ENCODE data around the gene PSMA7.

Gene PSMA7

DNA sequence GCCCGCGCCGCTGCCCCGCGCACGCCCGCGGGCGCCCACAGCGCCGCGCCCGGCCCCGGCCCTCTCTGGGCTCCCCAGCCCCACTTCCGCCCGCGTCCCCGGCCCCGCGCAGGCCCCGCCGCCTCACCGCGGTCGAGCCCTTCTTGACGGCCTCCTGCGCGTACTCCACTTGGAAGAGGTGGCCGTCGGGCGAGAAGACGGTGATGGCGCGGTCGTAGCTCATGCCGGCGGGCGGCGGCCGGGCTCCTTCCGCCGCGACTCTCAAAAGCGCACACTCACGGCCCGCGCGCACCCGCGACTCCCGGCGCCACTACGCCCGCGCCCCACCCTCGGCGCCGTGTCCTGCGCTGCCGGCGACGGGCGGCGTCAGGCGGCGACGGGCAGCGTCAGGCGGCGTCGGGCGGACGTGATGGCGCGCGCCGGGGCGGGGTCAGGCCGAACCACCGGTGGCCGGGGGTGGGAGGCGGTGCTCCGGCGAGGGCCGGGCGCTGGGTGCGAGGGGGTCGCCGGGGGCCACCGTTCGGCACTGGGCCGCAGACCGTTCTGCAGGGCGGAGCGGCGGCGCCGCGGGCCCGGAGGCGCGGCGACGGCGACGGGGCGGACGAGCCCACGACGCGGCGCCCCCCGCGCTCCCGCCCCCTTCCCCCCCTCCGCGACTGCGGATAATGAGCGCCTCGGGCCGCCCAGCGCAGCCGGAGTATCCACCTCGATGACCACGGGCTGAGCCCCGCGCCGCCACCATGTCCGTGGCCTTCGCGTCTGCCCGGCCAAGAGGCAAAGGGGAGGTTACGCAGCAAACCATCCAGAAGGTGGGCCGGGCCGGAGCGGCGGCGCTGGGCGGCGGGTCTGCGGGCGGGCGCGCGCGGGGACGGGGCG lies at the start of gene PSMA7, which contains the start of gene SS18L1:
TSS of gene PSMA7 (minus strand) at position 314 of the 876 bp plus-strand sequence. CDS start at position 223, 91 bp downstream.
TSS of gene SS18L1 (plus strand) at position 689 of the 876 bp plus-strand sequence. CDS start at position 741, 52 bp downstream.
- in situ Hi-C loops (cut with MboI; ENCODE audit: low sequenced_read_pairs), result no loop called here

DNA sequence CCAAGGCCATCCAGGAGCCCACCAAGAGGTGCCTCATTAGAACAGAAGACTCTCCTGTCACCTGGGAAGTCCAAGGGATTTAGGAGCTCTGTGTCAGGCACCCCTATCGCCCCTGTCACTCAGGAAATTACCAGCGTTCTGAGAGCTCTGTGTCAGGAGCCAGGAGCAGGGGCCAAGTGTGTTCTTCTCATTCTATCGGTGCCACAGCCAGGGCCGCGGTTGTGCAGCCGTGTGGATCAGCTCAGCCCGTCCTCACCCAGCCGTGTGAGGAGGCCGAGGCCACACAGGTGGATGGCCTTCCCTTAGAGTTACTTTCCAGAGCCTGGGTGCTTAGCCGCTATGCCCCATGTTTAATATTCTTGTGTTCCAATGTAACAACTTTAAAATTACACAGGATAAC lies 49.4 kb upstream of the PSMA7 start:
- in situ Hi-C loops (cut with MboI; ENCODE audit: low sequenced_read_pairs), result no loop called here

DNA sequence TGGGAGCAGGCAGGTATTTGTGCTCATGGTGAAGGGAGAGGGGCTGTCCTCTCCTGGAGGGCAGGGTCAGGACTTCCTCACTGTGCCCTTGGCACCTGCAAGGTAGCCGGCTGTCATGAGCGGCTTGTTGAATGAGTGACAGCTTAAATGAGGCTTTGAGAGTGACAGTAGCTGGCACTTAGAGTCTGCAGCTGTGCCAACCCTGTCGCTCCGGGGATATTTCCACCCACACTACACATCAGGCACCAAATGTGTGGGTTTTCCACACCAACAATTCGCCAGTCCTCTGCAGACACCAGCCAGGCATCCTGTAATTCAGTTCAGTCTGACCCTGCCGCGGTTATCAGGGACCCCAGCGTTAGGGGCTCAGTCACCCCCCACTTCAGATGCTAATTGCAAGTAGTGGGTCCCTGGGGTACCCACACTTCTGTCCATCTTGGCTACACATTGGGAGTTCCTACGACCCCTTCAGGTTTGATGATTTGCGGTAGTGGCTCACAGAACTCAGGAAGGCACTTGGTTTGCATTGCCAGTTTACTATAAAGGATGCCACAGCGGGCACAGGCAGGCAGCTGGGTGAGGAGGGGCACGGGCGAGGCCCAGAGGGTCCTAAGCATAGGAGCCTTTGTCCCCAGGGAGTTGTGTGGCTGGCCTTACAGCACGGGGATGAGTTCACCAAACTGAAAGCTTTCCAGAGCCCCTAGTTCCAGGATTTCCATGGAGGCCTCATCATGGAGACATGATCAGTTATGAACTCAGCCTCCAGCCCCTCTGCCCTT lies 48.8 kb upstream of the PSMA7 start:
- in situ Hi-C loops (cut with MboI; ENCODE audit: low sequenced_read_pairs), result no loop called here

DNA sequence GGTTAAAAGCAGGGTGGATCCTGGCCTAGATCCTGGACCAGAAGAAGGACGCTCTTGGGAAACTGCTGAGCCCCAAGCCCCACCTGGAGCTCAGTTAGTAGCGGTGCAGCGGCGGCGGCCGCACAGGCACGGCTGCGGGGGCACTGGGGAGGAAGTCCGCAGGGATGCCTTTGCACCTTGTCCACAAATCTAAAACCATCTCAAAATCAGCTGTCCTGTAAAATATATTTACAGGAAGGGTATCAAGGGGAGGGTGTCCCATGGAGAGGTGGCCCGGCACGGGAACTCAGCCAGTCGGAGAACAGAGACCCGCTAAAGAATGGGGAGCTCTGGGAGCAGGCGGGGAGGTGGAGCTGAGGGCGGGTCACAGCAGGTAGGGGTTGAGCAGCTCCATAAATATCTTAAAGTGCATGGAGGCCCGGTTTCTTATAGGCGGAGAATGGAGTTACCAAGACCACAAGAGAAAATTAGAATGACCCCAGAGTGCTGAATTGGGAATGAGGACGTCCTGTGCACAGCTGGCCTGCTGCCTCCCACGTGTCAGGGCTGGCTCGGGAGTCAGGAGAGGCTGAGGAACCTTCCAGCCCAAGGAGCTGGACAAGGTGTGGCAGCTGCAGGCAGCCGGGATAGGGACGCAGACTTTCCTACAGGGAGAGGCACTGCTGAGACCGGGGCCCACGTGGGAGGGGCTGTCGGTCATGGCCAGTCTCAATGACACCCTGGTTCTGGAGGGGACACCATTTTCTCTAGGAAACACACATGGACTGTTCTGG lies 47.6 kb upstream of the PSMA7 start:
- in situ Hi-C loops (cut with MboI; ENCODE audit: low sequenced_read_pairs), result no loop called here

DNA sequence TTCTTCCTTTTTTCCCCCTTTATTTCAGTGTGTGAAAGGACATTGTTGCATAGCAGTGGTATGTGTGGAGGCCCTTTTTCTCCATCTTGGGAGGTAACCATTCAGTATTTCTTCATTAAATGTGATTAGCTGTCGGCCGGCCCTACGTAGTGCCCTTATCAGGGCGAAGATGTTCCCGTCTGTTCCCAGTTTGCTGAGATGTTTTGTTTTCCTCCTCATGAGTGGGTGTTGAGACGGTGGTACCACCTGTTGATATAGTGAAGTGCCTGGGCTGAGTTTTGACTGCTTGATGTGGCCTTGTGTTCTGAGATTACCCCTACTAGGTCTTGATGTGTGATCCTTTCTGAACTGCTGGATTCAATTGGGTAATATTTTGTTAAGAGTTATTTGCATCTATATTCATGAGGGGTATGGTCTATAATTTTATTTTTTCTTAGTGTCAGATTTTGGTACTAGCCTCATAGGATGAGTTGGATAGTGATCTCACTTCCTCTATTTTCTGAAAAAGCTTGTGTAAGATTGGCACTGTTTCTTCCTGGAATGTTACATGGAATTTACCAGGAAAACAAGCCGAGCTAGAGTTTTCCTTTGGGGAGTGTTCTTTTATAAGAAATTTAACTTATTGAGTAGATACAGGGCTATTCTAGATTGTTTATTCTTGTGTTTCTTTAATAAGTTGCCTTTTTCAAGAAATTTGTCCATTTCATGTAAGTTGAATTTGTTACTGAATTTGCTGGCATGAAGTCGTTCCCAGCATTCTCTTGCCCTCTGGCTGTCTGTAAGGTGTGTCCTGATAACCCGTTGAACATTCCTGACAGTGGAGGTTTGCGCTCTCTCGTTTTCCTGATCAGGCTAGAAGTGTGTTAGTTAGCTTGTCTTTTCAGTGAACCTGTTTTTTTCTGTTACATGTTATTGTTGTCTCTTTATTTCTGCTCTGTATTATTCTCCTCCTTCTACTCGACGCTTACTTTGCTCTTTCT lies 44.0 kb upstream of the PSMA7 start:
- in situ Hi-C loops (cut with MboI; ENCODE audit: low sequenced_read_pairs), result no loop called here

DNA sequence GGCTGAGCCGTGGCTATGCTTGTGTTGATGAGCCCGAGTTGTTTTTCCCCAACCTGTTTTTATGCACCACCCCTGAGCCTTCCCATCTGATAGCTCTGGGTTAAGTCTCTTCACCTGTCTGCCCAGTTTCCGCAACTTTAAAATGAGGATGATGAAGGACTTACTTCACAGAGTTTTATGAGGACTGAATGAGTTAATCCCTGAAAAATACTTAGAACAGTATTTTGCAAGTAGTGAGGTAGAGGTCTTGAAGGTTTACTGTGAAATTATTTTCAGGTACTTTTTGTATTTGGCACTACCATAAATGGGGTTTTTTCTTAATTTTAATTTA lies 42.9 kb upstream of the PSMA7 start:
- in situ Hi-C loops (cut with MboI; ENCODE audit: low sequenced_read_pairs), result no loop called here

DNA sequence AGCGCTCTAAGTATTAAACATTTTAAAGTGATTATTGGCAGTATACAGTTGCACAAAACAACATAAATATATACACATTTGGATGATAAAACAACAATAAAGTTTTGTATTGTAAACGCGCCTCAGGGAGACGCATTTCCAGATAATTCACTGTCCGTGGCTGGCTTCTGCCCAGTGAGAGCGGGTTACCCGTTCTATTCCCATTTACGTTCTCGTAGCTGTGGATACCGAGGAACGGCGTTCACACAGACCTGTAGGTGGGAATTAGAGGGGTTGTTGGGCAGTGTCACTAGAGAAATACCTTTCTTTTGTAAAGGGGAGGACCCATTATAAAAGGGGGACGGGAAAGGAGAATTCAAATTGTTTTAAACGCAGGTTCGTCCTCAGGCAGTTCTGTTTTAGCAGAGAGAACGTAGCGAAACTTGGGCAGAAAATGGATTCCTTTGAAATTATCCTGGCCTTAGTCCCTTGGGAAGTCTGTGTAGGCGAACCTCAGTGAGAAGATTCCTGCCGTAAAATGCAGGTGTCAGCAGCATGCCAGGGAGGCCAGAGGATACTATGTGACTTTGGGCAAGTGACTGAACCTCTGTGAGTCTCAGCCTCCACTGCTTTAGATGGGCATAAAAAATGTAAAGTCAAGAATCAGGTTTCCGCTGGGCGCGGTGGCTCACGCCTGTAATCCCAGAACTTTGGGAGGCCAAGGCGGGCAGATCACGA lies 40.4 kb upstream of the PSMA7 start:
- in situ Hi-C loops (cut with MboI; ENCODE audit: low sequenced_read_pairs), result no loop called here

DNA sequence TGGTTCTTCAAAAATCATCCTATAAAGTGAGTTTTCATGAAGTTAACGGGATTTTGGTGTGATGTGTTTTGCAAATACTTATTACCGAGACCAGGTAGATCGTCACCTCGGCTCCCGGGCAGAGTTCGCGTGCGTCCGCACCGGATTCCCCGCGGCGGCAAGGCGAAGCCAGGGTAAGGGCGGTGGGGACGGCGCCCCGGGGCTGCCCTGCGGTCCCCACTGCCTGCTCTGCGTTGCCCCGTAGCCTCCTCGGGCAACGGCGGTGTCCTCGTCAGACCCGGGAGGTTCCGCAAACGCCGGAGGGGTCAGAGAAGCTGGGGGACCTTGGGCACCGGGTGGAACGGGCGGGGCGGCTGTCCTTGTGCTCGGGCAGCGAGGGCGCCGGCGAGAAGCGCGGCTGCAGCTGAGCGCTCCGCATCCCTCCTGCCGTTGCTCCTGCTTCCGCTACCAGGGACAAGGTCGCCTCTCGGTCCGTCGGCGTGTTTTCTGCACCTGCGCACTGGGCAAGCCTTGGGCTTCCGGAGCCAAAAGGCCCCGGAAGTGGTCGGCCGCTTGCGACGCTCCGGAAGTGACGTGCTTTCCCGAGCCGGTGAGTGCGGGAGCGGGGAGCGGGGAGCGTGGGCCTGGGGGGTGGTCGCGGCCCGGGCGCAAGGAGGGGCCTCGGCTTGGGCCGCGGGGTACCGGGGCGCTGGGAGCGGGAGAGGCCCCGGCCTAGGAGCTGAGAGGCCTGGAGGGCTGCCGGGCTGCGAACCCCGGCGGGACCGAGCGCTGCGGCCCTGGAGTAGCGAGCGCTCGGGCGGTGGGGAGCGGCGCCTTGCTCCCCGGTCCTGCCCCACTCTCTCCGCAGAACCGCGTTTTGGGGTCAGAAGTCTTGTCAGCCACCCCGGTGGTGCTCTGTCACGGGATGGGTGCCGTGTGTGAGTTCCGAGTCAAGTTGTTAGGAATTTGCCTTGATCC lies 39.6 kb upstream of the PSMA7 start, which contains the start of gene MTG2:
TSS of gene MTG2 (plus strand) at position 560 of the 957 bp plus-strand sequence. CDS start 10,393 bp downstream, outside the sequence.
- in situ Hi-C loops (cut with MboI; ENCODE audit: low sequenced_read_pairs), result no loop called here

DNA sequence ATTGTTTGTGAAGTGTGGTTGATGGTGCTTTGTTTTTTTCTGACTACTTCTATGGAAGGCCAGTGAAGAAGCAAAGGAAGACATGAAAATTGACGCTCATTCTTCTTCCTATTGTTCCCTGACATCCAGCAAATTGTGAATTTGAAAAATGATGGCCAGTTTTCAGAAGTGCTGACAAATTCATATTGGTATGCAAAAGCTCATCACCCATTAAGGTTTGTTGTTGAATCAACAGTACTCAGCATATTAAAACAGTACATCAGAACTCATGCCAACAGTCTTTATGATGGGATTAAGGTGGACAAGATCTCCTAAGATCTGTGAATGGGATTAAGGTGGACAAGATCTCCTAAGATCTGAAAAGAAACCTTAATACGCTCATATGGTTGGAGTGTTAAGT lies 38.6 kb upstream of the PSMA7 start:
- in situ Hi-C loops (cut with MboI; ENCODE audit: low sequenced_read_pairs), result no loop called here

DNA sequence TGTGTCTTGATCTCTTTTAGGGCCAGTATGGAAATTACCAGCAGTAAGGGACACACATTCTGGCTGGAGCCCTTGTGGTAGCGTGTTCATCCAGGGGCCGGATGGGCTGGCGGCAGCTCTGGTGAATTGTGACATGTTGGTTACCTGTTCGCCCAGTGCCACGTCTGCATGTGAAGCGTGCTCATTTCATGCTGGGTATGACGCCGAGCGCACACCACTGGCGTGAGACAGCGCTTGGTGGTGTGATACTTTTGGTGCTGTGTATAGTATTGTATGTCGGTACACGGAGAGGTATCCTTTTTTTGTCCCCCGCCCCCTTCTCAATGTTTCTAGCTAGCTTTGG lies 35.9 kb upstream of the PSMA7 start:
- in situ Hi-C loops (cut with MboI; ENCODE audit: low sequenced_read_pairs), result no loop called here

DNA sequence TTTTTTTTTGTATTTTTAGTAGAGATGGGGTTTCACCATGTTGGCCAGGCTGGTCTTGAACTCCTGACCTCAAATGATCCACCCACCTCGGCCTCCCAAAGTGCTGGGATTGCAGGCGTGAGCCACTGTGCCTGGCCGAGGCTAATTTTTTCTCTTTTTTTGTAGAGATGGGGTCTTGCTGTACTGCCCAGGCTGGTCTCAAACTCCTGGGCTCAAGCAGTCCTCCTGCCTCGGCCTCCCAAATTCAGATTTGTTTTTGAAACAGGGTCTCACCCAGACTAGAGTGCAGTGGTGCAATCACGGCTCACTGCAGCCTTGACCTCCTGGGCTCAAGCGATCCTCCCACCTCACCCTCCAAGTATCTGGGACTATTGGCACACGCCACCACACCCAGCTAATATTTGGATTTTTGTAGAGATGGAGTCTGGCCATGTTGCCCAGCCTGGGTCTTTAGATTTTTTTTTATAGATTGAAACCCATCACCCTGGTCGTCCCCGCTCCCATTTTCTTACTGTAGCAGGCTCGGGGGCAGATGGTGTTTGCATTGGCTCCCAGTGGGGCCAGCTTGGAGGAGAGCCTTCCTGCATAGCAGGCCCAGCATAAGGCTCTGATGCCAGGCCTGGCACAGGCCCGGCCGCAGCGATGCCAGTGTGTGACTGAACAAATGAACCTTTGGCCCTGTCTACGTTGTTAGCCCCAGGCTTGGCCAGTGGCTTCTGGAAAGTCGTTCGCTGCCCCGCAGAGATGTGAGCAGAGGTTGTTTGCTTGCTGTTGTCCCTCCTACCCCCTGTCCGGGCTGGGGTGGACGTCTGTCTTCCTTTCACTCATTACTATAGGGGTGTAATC lies 35.3 kb upstream of the PSMA7 start:
- in situ Hi-C loops (cut with MboI; ENCODE audit: low sequenced_read_pairs), result no loop called here

DNA sequence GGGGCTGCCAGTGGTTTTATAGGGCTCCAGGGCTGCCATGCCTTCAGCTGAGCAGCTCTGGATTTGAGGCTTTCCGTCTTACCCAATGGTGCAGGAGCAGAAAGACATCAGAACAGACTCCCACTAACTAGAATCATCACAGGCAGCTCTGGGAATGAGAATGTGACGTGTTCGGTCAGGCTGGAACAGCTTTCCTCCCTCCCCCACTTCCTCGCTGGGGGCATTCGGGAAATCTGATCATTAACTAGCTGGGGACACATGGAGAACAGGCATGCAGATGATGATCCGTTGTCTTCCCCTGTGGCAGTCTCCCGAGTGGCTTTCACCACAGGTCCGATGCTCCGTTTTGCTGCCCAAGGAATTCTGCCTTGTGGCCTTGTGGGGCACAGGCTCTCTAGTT lies 34.1 kb upstream of the PSMA7 start:
- in situ Hi-C loops (cut with MboI; ENCODE audit: low sequenced_read_pairs), result no loop called here

DNA sequence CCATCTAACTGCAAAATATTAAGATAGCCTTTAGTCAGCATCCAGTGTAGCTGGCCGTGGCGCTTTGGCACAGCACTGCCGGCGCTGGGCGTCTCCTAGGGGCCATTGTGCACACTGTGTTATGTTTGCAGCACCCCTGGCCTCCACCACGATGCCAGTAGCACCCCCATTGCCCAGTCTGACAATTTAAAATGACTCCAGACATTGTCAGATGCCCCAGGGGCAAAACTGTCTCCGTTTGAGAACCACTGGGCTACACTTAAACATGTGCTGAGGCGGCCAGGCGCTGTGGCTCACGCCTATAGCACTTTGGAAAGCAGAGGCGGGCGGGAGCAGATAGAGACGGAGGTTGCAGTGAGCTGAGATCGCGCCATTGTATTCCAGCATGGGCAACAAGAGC lies 33.7 kb upstream of the PSMA7 start:
- in situ Hi-C loops (cut with MboI; ENCODE audit: low sequenced_read_pairs), result no loop called here

DNA sequence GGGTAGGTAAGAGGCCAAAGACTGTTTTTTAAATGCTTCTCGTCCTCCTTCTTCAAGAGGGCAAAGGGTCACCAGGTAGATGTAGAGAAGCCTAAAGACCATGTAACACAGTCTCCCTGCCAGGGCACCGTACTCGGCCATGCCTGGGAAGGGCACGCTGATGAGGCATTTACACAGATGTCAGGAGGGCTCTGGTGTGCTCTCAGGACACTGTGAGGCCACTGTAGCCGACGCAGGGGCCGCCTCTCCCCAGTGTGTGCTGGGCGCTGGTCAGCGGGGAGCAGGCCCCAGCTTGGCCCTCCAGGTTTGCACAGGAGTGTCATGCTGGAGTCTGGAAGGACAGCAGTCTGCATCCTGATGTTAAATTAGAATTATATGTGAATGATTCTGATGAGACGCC lies 32.5 kb upstream of the PSMA7 start:
- in situ Hi-C loops (cut with MboI; ENCODE audit: low sequenced_read_pairs), result no loop called here

DNA sequence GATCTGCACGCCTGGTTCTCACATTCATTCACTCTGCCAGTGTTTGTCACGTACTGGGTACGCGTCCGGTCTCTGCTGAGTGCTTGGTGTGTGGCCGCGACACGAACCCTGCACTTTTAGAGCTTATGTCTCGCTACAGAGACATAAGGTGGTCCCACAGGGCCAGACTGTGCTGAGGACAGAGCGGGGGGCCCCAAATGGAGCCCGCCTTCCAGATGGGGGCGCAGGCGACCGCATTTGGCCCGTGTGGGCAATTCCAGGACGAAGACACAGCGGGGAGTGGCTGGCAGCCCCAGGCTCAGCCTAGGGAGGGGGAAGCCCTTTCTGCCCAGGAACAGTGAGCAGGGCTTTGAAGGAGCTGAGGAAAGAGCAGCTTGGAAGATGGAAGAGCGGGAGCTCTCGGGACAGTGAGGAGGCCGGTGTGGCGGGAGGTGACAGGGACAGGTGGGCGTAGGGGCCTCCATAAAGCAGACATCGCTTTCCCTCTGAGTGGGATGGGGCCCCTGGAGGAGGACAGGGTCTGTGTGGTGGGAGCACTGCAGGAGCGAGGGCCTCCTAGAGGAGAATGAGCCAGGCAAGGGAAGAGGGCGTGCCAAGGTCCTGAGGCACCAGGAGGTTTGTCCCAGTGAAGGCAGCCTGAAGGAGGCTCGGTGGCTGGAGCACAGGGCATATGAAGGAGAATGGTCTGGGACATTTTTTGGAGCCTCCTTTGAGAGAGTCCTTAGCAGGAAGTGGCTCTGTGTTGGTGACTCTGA lies 31.9 kb upstream of the PSMA7 start:
- in situ Hi-C loops (cut with MboI; ENCODE audit: low sequenced_read_pairs), result no loop called here

DNA sequence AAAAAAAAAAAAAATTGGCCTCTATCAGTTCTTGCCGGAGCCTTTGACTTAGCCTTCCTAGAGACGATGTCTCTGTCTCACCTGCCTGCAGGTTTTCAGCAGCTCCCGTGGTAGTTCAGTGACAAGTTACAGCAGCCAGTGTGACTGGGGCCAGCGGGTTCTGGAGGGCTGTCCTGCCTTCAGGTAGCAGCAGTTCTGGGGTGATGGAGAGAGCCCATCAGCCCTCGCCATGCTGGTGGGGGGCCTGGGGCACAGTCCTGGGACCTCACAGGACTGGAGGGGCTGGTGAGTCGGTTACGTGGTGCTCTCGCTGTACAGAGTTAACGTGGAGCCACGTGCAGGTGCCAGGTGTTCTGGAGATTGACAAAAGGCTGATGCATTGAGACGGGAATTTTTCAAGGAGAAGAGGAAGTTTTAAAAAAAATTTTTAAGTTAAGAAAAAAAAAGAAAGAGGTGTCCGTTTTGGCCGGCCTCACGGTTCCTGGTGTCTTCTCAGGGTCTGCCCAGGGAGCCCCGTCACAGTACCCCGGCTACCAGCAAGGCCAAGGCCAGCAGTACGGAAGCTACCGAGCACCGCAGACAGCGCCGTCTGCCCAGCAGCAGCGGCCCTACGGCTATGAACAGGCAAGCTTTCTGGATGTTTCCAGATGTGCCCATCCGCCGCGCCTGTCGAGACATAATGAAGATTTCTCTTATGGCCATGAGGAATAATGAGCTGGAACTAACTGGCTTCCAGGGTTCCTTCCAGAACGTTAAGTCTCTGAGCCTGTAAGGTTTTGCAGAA lies 31.0 kb upstream of the PSMA7 start:
- in situ Hi-C loops (cut with MboI; ENCODE audit: low sequenced_read_pairs), result no loop called here

Data from HL-60/S4 (cell line).